Fibroblast of lung (primary cell): Measurements from ENCODE around the gene EEPD1.

Experiments used
- CTCF ChIP-seq, 2 donors: IDR thresholded peaks in 1 of 2; conservative IDR thresholded peaks in 1 of 2; 1 replicate in 1 of 2; 2 replicates in 1 of 2; pipeline ENCODE4 v1.5.1; 2011 to 2012; ENCODE audit warnings: low read length in 2 of 2, control low read depth in 1 of 2, inconsistent platforms in 1 of 2, low read depth in 1 of 2, mild to moderate bottlenecking in 1 of 2
- EZH2 ChIP-seq: IDR thresholded peaks from 2 replicates; pipeline ENCODE4 v1.5.1; 2012; ENCODE audit warnings: low read length, control low read depth, mild to moderate bottlenecking; ENCODE audit errors: missing control alignments

GRCh38 chr7:36253699-36254098, 100.6 kb downstream of the EEPD1 start:
- no peak for TF ChIP-seq EZH2
- TF ChIP-seq CTCF (conservative IDR thresholded peaks at IDR 0.05 in 1 of 2, IDR thresholded peaks at IDR 0.05 in 1 of 2; ENCODE audit: low read depth in 1 of 2, low read length in 2 of 2), result no peak
